Measurements from ENCODE around the gene IPCEF1. TPM values are rescaled to one million over a fixed set of nuclear protein-coding genes. Genes with fewer than 3 reads are reported as not detected.

The IPCEF1 gene
- total RNA-seq, 1 donor from 2014 or later: 2.2 TPM

DNA sequence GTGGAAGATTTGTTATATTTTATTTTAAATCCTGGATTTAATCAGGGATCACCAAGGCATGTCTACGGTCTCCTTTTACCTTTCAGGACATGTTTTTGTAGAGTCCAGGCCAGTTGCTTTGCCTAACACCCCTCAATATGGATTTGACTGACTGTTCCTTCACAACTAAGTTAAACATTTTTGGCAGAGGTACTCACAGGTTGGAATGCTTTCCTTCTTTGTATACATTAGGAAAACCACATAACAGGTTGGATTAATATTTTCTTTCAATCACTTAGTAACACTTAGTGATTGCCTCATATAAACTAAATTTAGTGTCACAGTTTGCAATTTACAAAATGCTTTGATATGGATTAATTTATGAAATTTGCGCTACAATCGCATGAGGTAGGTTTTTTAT lies 64.5 kb downstream of the IPCEF1 start:
- DNase-seq: peak; percentile 3

DNA sequence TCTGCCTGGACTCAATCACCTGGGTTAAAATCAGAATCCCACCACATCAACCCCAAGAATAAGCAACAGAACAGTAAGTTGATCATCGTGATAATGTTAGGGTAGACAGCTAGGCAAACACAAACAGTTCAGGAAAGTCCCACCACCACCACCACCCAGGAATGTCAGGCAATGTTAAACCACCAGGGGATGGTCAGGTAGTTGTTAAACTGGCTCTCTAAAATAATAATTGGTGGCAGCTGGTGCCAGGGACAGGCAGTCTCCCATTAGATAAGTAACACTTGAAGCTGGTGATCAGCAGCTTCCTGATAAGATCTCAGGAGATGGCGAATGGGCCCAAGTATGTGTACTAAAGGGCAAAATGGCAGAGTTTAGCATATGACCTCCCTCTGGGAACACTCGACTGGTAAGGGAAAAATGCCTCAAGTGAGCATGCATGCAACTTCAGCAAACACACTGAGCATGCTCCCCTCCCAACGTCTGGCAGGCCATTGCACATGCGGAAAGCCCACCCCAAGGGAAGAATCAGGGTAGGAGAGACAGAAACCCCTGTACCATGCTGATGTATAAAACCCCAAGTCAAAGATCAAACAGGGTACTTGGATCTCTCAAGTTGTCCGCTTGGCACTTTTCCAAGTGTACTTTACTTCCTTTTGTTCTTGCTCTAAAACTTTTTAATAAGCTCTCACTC lies 66.6 kb downstream of the IPCEF1 start:
- DNase-seq: peak; percentile 9

DNA sequence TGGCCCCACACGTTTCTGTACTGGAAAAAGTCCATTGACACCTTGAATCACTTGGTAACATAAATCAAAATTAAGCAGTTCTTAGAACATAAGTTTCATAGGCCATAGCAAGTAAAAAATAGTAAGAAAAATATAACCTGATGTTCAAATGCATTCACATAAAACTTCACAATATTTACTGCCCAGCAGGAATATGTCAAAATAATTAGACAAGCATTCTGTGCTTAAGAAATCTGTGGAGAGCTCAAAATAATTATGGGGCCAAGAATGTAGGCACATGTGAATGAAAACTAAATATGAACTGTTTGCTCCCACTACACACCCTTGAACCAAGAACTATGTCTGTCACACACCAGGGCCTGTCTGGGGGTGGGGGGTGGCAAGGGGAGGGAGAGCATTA lies 70.8 kb downstream of the IPCEF1 start:
- no peak for DNase-seq

GRCh38 chr6:154284313-154284853 lies 72.2 kb downstream of the IPCEF1 start:
- DNase-seq: no peak

- DNase-seq: no peak
Measured at GRCh38 chr6:154280521-154280920, 76.1 kb downstream of the IPCEF1 start.

GRCh38 chr6:154277629-154278017 lies 79.0 kb downstream of the IPCEF1 start:
- DNase-seq: peak; percentile 20

GRCh38 chr6:154276810-154277628 lies 79.6 kb downstream of the IPCEF1 start:
- peak; percentile 64 for DNase-seq

DNA sequence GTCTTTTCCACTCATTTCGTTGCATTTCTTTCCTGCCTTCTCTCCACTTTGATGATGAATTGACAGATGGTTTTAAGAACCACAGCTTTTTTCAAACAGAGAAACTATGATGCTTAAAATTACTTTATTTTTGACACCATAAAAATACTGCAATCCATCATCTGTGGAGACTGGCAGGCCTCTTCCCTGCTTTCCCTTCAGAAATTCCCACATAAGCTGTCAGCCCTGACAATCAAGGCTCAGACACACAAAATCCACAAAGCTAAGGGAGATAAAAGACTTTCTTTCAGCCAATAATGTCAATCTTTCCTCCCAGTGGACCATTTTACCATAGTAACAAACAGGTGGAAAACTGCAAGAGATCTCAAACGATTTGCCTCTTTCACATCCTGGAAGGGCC lies 82.4 kb downstream of the IPCEF1 start:
- DNase-seq: no peak

- no peak for DNase-seq
Measured at GRCh38 chr6:154268486-154268885, 88.1 kb downstream of the IPCEF1 start.

GRCh38 chr6:154267508-154268106 lies 89.0 kb downstream of the IPCEF1 start:
- no peak for DNase-seq

GRCh38 chr6:154266560-154267099 lies 90.0 kb downstream of the IPCEF1 start:
- DNase-seq: no peak

DNA sequence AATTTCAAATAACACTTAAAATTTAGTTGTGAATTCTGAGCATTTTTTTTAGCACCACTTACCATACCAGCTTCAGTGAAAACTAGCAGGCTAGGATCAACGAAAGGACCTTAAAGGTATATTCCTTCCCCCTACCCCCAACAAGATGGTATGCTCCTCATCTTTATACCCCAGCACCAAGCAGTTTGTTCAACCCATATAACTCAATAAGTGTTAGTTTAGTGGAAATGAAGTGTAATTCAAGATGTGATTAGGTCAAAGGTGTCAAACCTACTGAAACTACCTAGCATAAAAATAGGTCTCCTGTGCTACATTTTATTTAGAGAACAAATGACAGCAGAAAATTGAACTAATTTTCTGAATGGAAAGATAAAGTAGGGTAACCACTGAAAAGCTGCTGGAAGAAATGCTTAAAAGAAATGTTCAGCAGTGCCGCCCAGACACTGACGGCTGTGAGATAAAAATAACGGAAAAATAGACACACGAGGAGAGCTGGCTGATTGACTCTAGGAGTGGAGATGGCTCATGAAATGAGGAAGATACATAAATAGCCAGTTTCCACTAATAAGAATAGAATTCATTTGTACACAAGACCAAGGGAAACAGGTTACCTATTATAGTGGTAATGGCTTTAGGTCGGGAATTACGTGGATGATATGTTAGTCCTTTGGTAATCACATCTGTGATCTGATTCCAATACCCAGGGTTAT lies 94.8 kb downstream of the IPCEF1 start:
- no peak for DNase-seq

DNA sequence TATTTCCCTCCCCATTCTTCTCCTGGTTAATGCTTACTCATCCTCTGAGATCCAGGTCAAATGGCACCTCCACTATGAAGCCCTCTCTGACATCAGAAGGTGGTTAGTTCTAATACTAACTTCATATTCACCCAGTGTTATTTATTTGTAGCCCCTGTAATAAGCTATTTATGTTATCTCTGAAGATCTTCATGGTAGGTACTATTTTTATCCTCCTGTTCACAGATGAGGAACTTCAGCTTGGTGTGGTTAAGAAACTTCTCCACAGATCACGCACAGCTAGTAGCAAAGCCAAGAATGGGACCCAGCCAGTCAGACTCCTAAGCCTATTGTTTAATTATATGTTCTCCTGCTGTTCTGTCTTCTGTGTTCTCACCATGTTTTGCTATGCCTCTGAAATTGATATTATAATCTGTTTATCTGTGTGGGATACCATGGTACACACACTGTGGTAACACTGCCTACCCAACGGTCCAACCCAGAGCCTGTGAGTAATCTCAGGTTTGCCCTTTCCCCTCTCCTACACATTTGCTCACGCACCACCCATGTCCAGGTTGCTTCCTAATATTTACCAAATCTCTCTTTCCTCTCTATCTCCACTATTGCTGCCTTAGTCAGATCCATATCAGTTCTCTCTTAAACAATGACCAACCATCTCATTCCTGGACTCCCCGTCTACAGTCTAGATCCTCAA lies 98.4 kb downstream of the IPCEF1 start:
- DNase-seq: no peak

DNA sequence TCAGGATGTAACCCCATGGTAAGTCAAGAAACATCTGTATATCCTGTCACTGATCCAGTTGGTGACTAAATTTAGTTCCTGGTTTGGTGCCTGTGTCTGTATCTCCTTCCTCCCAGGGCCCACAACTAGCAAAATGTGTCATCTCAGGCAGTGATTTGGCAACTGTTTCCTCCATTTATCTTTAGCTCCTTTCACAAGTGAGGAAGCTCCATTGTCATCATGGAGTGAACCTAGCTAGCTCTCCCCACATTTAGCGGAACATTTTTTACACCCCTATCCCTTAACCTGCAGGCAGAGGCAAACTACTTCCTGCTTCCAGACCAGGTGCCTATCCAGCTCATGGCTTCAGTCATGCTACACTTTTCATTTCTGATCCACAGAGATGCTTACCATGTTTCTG lies 99.5 kb downstream of the IPCEF1 start:
- DNase-seq: no peak

DNA sequence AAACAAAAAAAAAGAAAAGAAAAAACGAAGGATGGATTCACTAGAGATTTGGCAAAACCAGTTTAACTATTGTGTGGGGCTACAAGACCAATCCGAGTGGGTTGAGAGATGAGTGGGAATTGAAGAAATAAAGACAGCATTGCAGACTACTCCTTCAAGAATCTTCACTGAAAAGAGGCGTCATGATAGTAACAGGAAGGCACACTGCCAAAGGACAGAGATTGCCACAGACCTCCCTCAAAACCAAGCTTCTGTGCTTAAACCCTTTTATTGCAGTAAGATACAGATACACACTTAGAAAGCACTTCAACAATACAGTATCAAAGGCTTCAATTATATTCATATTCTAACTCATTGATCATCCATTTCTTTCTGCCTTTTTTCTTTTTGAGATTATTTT lies 103.9 kb downstream of the IPCEF1 start:
- no peak for DNase-seq

- DNase-seq: peak; percentile 20
Measured at GRCh38 chr6:154251116-154251515, 105.5 kb downstream of the IPCEF1 start.

DNA sequence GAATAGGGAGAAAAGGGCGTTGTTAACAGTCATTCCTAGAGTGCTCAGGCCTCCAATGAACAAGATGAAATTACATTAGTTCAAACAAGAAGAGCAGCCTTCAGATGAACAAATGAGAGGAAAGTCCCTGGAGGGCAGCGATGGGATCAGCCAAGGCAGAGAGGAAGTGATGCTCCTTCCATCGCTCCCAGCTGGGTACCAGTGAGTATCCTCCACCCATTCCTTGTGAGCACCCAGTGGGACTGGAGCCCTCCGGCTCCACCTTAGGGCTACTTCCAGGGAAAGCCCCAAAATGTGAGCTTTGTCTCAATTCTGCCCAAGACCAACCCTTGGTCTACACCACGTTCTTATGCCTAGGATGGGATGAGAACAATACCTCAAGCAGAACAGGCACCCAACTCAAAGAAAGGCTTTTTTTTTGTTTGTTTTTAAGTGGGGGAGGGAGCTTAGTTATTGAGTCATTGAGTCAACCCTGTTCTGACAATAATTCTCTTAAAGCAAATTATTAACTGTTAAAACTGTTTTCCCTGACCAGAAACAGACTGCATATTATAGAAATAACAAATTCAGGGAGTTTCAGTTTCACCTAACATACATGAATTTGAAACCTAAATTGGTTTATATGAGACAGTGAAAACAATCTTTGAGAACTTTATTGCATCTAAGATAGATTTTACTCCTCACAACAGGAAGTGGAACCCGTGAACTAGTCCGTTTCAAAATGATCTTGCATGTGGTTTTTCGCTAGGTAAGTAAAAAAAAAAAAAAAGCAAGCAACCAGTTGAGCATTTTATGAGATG lies 106.9 kb downstream of the IPCEF1 start:
- no peak for DNase-seq

DNA sequence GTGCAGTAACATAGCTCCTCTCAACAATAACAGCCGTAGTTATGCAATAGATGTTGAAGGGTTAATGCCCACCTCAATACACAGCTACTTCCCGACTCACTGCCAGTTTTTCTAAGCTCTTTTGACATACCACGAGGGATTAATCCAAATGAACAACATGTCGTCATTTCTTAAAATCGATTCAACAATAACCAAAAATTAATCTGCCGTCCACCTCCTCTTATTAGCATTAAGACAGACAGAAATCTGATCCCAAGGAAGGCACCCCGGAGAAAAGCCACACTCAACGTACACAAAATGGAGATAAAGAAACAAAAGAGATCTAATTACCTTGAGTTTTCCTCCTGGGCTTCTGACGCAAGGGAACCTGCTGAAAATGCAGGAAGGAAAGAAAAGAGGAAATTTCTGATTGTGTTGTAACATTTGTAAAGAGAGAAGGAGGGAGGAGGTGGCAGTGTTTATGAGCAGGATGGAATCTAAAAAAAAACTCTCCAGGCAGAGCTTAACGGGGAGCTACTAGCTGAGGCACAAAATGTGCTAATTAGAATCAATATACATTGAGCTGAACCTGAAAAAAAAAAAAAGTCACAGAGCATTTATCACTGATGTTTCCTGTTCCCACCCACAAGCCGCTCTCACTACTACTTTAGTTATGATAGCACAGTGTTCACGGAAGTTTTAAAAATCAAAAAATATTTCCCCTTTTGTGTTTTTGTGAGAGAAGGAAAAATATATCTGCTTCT lies 109.3 kb downstream of the IPCEF1 start:
- DNase-seq: peak; percentile 24

- DNase-seq: no peak
Measured at GRCh38 chr6:154246723-154247118, 109.9 kb downstream of the IPCEF1 start.

DNA sequence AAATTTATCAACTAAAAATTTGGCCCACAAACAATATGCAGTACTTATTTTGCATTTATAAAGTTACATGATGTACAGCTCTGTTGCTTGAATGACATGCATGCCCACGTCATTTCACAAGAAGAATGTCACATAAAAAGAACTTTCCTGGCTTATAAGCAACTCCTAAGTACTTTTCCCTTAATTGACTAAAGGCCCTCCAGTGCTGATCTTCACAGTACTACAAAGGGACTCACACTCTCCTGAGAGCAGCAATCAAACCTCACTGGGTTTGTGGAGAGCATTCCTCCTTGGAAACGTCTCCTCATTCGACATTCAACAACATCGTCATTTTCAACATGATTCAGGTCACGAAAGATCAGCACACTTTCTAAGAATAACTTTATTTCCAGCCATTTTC lies 111.1 kb downstream of the IPCEF1 start:
- no peak for DNase-seq
